ENCODE measurements around the gene UCK1.
"Not testable (repeated sequence)": the region's sequence is repeated elsewhere in the genome, so short reads cannot be mapped to it uniquely, and the experiment has no call there.

Gene UCK1

GRCh38 chr9:131523451-131524435, 7.3 kb downstream of the UCK1 start:
- no peak for TF ChIP-seq POLR2A (IDR thresholded peaks at IDR 0.05; ENCODE audit: low read depth, low read length)
- no peak for FAIRE-seq
- DNase-seq (ENCODE audit: insufficient read length, low spot score): no peak

GRCh38 chr9:131523086-131523388, 8.0 kb downstream of the UCK1 start:
- FAIRE-seq (no peak), DNase-seq (ENCODE audit: insufficient read length, low spot score) (no peak)
- no peak for TF ChIP-seq POLR2A (IDR thresholded peaks at IDR 0.05; ENCODE audit: low read depth, low read length)

GRCh38 chr9:131522257-131523085, 8.6 kb downstream of the UCK1 start:
- DNase-seq (ENCODE audit: insufficient read length, low spot score) (no peak), FAIRE-seq (no peak)
- TF ChIP-seq POLR2A (IDR thresholded peaks at IDR 0.05; ENCODE audit: low read depth, low read length): no peak

- DNase-seq (ENCODE audit: insufficient read length, low spot score) (no peak), FAIRE-seq (no peak)
- no peak for TF ChIP-seq POLR2A (IDR thresholded peaks at IDR 0.05; ENCODE audit: low read depth, low read length)
These were observed 9.2 kb downstream of the UCK1 start for GRCh38 chr9:131521822-131522221.

- DNase-seq (ENCODE audit: insufficient read length, low spot score) (no peak), FAIRE-seq (no peak)
- no peak for TF ChIP-seq POLR2A (IDR thresholded peaks at IDR 0.05; ENCODE audit: low read depth, low read length)
These were observed 9.9 kb downstream of the UCK1 start for GRCh38 chr9:131521203-131521602.

- no peak for TF ChIP-seq POLR2A (IDR thresholded peaks at IDR 0.05; ENCODE audit: low read depth, low read length)
- no peak for DNase-seq (ENCODE audit: insufficient read length, low spot score)
- FAIRE-seq: no peak
These were observed 10.6 kb downstream of the UCK1 start for GRCh38 chr9:131520503-131520902.

GRCh38 chr9:131518553-131518952, 12.5 kb downstream of the UCK1 start:
- FAIRE-seq: no peak
- no peak for DNase-seq (ENCODE audit: insufficient read length, low spot score)
- no peak for TF ChIP-seq POLR2A (IDR thresholded peaks at IDR 0.05; ENCODE audit: low read depth, low read length)

GRCh38 chr9:131517761-131518190, 13.3 kb downstream of the UCK1 start:
- DNase-seq (ENCODE audit: insufficient read length, low spot score) (no peak), FAIRE-seq (no peak)
- TF ChIP-seq POLR2A (IDR thresholded peaks at IDR 0.05; ENCODE audit: low read depth, low read length): no peak

GRCh38 chr9:131516930-131517329, 14.1 kb downstream of the UCK1 start:
- no peak for TF ChIP-seq POLR2A (IDR thresholded peaks at IDR 0.05; ENCODE audit: low read depth, low read length)
- FAIRE-seq (no peak), DNase-seq (ENCODE audit: insufficient read length, low spot score) (no peak)

GRCh38 chr9:131516100-131516499, 15.0 kb downstream of the UCK1 start:
- no peak for FAIRE-seq
- TF ChIP-seq POLR2A (IDR thresholded peaks at IDR 0.05; ENCODE audit: low read depth, low read length): no peak
- no peak for DNase-seq (ENCODE audit: insufficient read length, low spot score)

GRCh38 chr9:131515559-131516031, 15.5 kb downstream of the UCK1 start:
- DNase-seq (ENCODE audit: insufficient read length, low spot score); FAIRE-seq: not testable (repeated sequence)

- no peak for TF ChIP-seq POLR2A (IDR thresholded peaks at IDR 0.05; ENCODE audit: low read depth, low read length)
- DNase-seq (ENCODE audit: insufficient read length, low spot score) (no peak), FAIRE-seq (no peak)
These were observed 17.9 kb downstream of the UCK1 start for GRCh38 chr9:131513177-131513576.

- no peak for TF ChIP-seq POLR2A (IDR thresholded peaks at IDR 0.05; ENCODE audit: low read depth, low read length)
- no peak for FAIRE-seq
- no peak for DNase-seq (ENCODE audit: insufficient read length, low spot score)
These were observed 19.2 kb downstream of the UCK1 start for GRCh38 chr9:131511880-131512279.

- TF ChIP-seq POLR2A (IDR thresholded peaks at IDR 0.05; ENCODE audit: low read depth, low read length): no peak
- FAIRE-seq (no peak), DNase-seq (ENCODE audit: insufficient read length, low spot score) (no peak)
These were observed 19.6 kb downstream of the UCK1 start for GRCh38 chr9:131511416-131511815.

Measured in H54 (cell line).